Measurements from ENCODE around the gene RAPGEF1. TPM values are rescaled to one million over a fixed set of nuclear protein-coding genes. Genes with fewer than 3 reads are reported as not detected.

The RAPGEF1 gene
- total RNA-seq, 1 experiment from 2014 or later, result 55.6 TPM

- Histone ChIP-seq H3K23me2 (ENCODE audit: insufficient read length, low read depth, low read length, poor library complexity, severe bottlenecking) (no peaks in the 10 kb centered on the region), H3K27me3 (ENCODE audit: insufficient read depth, low read length) (no peaks in the 10 kb centered on the region), H3T11ph (ENCODE audit: low read length) (no peak overlapping the region), H4K20me1 (ENCODE audit: control insufficient read depth, insufficient read depth, insufficient read length) (no peaks in the 10 kb centered on the region), H2BK20ac (ENCODE audit: low read depth, low read length, poor library complexity, severe bottlenecking) (no peak overlapping the region), H3K56ac (ENCODE audit: insufficient read length, low read depth, low read length) (no peak overlapping the region), H4K5ac (ENCODE audit: insufficient read length, low read depth, low read length) (no peak overlapping the region), H3K9me3 (ENCODE audit: control insufficient read depth, low read depth, low read length) (no peaks in the 10 kb centered on the region), H2BK5ac (ENCODE audit: insufficient read length, low read length) (no peak overlapping the region), H3K4ac (ENCODE audit: low read depth, low read length) (no peak overlapping the region), H2BK120ac (ENCODE audit: low read depth, low read length, poor library complexity, severe bottlenecking) (no peak overlapping the region), H3K9ac (ENCODE audit: extremely low read depth, insufficient read length, low read length) (no peak overlapping the region), H2BK15ac (ENCODE audit: low read depth, low read length) (no peak overlapping the region), H3K4me1 (ENCODE audit: insufficient read depth, low read length) (no peaks in the 10 kb centered on the region), H2BK12ac (ENCODE audit: insufficient read length, low read depth, low read length) (no peak overlapping the region), H4K91ac (ENCODE audit: insufficient read length, low read depth, low read length) (no peak overlapping the region), H4K8ac (replicated peaks; ENCODE audit: insufficient read length, low read depth, low read length) (no peak overlapping the region), H3K27ac (ENCODE audit: insufficient read length, low read depth, low read length) (no peak overlapping the region), H2AK5ac (ENCODE audit: insufficient read length, low read length) (no peak overlapping the region), H2AFZ (ENCODE audit: low read length) (no peak overlapping the region), H3K18ac (ENCODE audit: insufficient read length, low read depth, low read length) (no peak overlapping the region), H3K14ac (ENCODE audit: insufficient read depth, low read length) (no peak overlapping the region), H3K79me2 (ENCODE audit: insufficient read depth, low read length) (no peaks in the 10 kb centered on the region), H3K4me2 (ENCODE audit: insufficient read depth, insufficient read length, low read length) (no peak overlapping the region), H3K23ac (ENCODE audit: insufficient read length, low read depth, low read length) (no peak overlapping the region), H3K79me1 (ENCODE audit: insufficient read depth, low read depth, low read length, poor library complexity, severe bottlenecking) (no peaks in the 10 kb centered on the region)
- H3K4me1 Mint-ChIP-seq, result peaks cover 0 to 2% of the 10 kb centered on the region in 2 experiments; a peak in 2 of 4 replicates
- WGBS (ENCODE audit: extremely low coverage, insufficient read length, low lambda C conversion rate), result no CpG with 5 or more reads among the region's 21 CpGs
- H3K4me3 Mint-ChIP-seq, result no peak overlapping the region
- DNase-seq, result peak; percentile 86
- H3K9me3 Mint-ChIP-seq, result no peaks in the 10 kb centered on the region
- peak; percentile 87 for TF ChIP-seq CTCF (conservative IDR thresholded peaks at IDR 0.05)
- peak overlapping the region in 2 of 3 experiments; percentile 58 to 70; a peak in 2 of 7 replicates for H3K27ac Mint-ChIP-seq
- peaks cover 12 to 51% (median 26%) of the 10 kb centered on the region in 3 experiments; a peak in 6 of 7 replicates for H3K36me3 Mint-ChIP-seq (ENCODE audit: insufficient read depth in 1 of 3, low read depth in 3 of 3)
- H3K27me3 Mint-ChIP-seq (ENCODE audit: low read depth), result no peaks in the 10 kb centered on the region
Measured at GRCh38 chr9:131590907-131591844, 148.7 kb downstream of the RAPGEF1 start.

Data from H9 (cell line).